HG03175 (cell line): ENCODE measurements around the gene DUT.
A peak's percentile ranks its signal among the peaks of the same experiment; 100 is the strongest.
"Not testable (repeated sequence)": the region's sequence is repeated elsewhere in the genome, so short reads cannot be mapped to it uniquely, and the experiment has no call there.

Source experiments
- ATAC-seq: cut with Tn5 transposase; IDR thresholded peaks from one replicate; pipeline ENCODE4 v1.9.1; 2021; ENCODE audit warnings: mild to moderate bottlenecking, moderate library complexity; ENCODE audit not compliant: unreplicated experiment

Gene DUT

DNA sequence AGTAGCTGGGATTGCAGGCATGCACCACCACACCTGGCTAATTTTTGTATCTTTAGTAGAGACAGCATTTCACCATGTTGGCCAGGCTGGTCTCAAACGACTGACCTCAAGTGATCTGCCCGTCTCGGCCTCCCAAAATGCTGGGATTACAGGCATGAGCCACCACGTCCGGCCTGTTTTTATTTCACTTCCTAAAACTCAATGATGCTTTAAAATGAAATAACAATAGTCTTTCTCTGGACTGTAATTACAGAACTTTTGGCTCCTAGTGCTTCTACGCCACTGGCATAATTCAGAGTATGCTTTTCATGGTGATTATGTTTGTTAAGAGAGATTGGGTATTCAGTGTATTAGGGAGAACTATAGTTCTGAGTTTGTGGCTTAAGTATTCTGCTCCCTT lies 5.0 kb upstream of the DUT start:
- ATAC-seq, result not testable (repeated sequence)

- ATAC-seq, result no peak
Observed at GRCh38 chr15:48330105-48330785, 984 bp upstream of the DUT start.

DNA sequence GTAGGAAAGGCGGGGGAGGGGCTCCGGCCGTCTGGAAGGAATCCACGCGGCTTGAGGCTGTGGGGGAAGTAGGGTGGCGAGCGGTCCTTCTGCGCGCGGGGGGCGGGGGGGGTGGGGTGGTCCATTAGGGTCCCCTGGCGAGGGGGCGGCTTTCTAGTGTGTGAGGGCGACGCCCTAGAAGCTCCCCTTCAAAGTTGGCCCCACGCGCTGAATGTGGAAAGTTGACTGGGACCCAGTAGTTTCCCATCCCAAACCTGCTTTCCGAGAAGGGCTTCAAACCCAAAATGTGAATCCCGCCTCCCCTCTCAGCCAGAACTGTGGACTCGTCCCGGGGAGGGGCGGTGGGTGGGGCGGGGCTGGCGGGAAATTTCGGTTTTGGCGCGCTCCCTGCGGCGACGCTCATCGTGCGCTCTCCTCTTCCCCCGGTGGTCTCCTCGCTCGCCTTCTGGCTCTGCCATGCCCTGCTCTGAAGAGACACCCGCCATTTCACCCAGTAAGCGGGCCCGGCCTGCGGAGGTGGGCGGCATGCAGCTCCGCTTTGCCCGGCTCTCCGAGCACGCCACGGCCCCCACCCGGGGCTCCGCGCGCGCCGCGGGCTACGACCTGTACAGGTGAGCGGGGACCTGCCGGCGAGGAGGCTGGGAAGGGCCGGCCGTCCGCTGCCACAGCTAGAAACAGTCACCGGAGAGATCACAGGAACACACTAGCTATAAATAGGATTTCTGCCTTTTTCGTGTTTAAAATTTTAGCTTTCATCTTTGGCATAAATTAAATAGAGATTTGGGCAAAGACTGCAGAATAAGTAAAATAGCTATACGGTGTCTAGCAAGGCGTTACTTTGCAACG lies 790 bp downstream of the DUT start:
- peak; percentile 55 for ATAC-seq

GRCh38 chr15:48332642-48333034 lies 1.4 kb downstream of the DUT start:
- no peak for ATAC-seq

DNA sequence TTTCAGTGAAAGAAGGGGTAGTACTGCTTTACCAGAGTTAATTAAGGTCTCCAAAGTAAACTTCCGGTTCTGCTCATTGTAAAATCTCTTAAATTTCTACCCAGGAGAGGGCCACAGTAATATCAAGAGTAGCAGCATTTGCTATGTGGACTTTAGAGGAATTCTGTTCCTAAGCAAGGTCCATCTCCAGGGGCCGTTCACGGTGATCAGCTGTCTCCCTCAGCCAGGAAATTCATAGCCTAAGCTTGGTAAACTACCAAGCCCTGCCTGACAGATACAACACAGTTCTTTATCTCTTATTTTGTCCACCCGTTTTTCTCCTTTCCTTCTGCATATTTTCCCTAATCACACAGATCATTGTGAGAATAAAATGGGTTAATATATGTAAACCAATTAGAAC lies 2.3 kb downstream of the DUT start:
- ATAC-seq, result no peak

GRCh38 chr15:48334260-48334659 lies 3.0 kb downstream of the DUT start:
- no peak for ATAC-seq

DNA sequence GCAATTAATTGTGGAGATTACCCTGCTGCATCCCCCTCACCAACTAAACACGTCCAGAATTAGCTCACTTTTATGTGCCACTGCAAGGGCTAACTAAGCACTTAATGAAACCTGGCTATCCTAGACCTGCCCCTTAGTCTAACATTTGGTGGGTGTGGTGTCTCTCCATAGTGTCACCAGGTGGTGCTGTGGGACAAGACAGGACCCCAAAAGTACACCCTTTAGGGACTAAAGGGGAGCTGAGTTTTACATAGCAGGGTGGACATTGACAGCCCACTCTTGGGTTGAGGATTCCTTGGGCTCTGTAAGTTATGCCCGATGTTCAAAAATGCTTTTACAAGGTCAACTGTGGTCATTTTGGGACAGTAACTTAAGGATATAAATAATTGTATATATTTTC lies 5.7 kb downstream of the DUT start:
- no peak for ATAC-seq

GRCh38 chr15:48337607-48338006 lies 6.4 kb downstream of the DUT start:
- no peak for ATAC-seq

GRCh38 chr15:48340111-48340510 lies 8.9 kb downstream of the DUT start:
- no peak for ATAC-seq

- ATAC-seq, result no peak
Observed at GRCh38 chr15:48343865-48344264, 12.6 kb downstream of the DUT start.

DNA sequence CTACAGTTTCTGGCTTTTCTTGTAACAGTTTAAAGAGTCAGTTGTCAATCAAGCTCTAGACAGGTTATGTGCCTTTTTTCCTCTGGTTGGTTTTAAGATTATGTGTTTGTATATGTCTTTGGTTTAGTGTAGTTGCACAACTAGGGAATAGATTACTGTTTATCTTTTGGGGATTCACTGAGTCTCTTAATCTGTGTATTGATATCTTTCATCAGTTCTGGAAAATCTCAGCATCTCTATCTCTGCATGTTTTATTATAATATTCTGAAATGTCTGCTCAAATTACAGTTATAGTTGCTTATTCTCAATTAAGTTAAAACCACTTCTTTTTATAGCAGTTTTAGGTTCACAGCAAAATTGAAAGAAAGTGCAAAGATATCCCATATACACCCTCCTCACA lies 14.3 kb downstream of the DUT start:
- ATAC-seq, result no peak

GRCh38 chr15:48352474-48353072 lies 21.3 kb downstream of the DUT start:
- peak; percentile 85 for ATAC-seq

- no peak for ATAC-seq
Observed at GRCh38 chr15:48354694-48355303, 23.6 kb downstream of the DUT start.

DNA sequence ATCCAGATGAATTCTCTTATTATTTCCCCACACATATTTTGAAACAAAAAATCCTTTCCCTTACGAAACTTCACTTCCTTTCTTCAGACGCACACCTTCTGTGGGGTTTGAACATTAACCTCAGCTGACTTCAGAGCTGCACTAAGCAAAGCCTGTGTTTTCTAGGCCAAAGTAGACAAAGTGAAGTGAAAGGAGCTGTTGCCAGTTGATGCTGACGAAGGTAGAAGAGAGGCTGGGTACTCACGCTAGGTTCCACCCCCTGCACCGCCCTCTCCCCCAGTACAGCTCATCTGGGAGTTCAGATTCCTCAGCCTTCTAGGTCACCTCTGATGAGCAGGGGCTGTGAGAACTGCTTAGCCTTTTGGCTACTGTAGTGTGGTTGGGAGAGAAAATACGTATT lies 24.1 kb downstream of the DUT start:
- peak; percentile 43 for ATAC-seq

GRCh38 chr15:48358229-48359152 lies 27.3 kb downstream of the DUT start:
- ATAC-seq, result no peak

DNA sequence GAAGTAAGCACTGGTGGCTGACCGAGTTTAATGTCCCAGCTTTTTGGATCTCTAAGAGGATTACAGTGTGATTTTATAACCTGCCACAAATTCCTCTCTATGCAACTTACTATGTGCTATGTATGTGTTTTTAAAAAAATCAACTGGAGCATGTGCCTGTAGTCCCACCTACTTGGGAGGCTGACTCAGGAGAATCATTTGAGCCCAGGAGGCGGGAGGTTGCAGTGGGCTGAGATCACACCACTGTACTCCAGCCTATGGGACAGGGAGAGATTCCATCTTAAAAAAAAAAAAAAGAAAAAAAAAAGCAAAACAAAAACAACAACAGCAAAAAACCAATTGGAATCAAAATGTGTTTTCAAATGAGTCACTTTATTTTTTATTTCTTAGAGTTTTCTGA lies 29.6 kb downstream of the DUT start:
- no peak for ATAC-seq

DNA sequence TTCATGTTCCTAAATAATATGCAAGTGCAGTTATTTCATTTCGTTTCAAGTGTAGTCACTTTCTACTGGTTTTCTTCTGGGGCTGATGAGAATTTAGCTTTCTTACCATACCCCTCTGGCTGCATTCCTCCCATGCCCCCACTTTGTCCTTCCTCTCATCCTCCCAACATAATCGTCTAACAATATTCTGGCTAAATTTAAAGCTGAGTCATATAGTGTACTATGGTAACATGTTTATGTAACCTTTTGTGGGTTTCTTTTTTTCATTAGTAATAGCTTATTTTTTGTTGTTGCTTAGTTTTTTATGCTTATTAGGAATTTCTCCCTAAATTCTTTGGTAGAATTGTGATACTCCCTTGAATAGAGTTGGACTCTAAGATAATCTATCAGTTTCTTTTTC lies 30.5 kb downstream of the DUT start:
- ATAC-seq, result no peak

DNA sequence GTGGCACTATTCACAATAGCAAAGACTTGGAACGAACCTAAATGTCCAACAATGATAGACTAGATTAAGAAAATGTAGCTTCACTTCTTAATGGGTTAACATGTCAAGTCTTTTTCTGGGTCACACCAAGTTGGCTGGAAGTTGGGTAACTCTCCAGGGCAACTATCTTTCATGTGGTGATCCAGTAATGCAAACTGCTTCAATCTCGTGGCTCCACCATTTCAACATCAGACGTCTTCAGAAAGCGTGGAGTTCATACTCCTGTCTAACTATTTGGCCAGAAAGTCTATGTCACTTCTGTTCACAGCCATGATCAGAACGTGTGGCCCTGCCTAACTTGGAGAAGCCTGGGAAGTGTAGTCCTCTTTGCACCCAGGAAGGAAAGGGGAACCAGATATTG lies 32.2 kb downstream of the DUT start:
- no peak for ATAC-seq

- no peak for ATAC-seq
Observed at GRCh38 chr15:48365575-48365974, 34.3 kb downstream of the DUT start.

GRCh38 chr15:48366584-48367312 lies 35.5 kb downstream of the DUT start:
- ATAC-seq, result no peak
